A549 (cell line): Measurements from ENCODE around the gene VAT1L. TPM values are rescaled to one million over a fixed set of nuclear protein-coding genes. Genes with fewer than 3 reads are reported as not detected.

ENCODE experiments used
- ATAC-seq, 2 experiments: fragments of 200-7000 bp in 1 of 2; fragments of >200 bp in 1 of 2; cut with Nextera tagmentation in 1 of 2; cut with Tn5 transposase in 1 of 2; 3 replicates each; pipeline versions ENCODE4 v1.8.0 to v1.9.1; 2018 to 2020; ENCODE audit warnings: mild to moderate bottlenecking in 1 of 2, moderate library complexity in 1 of 2
- CTCF ChIA-PET: fragments of 300-600 bp; sonication (Branson Sonifier 250); formaldehyde crosslinking; extraction: SDS; loops from one replicate; lab custom pipeline; 2021; ENCODE audit warnings: antibody characterized with exemption, inconsistent platforms; lab: Yijun Ruan, JAX
- POLR2A ChIA-PET: fragments of 350-600 bp; formaldehyde crosslinking; extraction: SDS; loops from one replicate; lab custom pipeline; 2021; ENCODE audit warnings: antibody characterized with exemption, inconsistent platforms; lab: Yijun Ruan, JAX
- DNase-seq, 2 experiments: peaks; one replicate each; pipeline versions ENCODE4 v3.0.0 to v3.0.0-alpha.2; 2011 to 2016; ENCODE audit warnings: low read depth in 1 of 2, low spot score in 1 of 2
- FAIRE-seq: peaks from 2 replicates; lab custom pipeline; 2011; peaks lifted over from hg19 to GRCh38; lab: Jason Lieb, UNC
- H3K27ac ChIP-seq, 2 experiments: fragments of >200 bp; sonication (Bioruptor Twin); formaldehyde crosslinking; 3 replicates each; pipeline ENCODE4 v1.5.1; 2016 to 2017
- H3K4me1 ChIP-seq: fragments of >200 bp; sonication (Bioruptor Twin); formaldehyde crosslinking; 3 replicates; pipeline ENCODE4 v1.6.1; 2016
- H3K4me2 ChIP-seq: fragments of >200 bp; sonication (Bioruptor Twin); formaldehyde crosslinking; 3 replicates; pipeline ENCODE4 v1.6.1; 2016
- H3K4me3 ChIP-seq: fragments of >200 bp; sonication (Bioruptor Twin); formaldehyde crosslinking; 3 replicates; pipeline ENCODE4 v1.5.1; 2016
- H3K9me3 ChIP-seq: fragments of >200 bp; sonication (Bioruptor Twin); formaldehyde crosslinking; 3 replicates; pipeline ENCODE4 v1.6.1; 2016
- CHD4 ChIP-seq: fragments of 200-600 bp; sonication (generic); IDR thresholded peaks from 2 replicates; pipeline ENCODE4 v1.6.1; 2016; ENCODE audit warnings: antibody characterized with exemption, mild to moderate bottlenecking, borderline replicate concordance
- EHF ChIP-seq: fragments of 250-450 bp; sonication (Bioruptor Pico); IDR thresholded peaks from 2 replicates; pipeline ENCODE4 v1.5.0; 2020; ENCODE audit warnings: mild to moderate bottlenecking
- GATA3 ChIP-seq: IDR thresholded peaks from 2 replicates; pipeline ENCODE4 v1.6.1; 2012; ENCODE audit warnings: borderline replicate concordance
- HDAC2 ChIP-seq: fragments of 200-600 bp; sonication (generic); IDR thresholded peaks from 2 replicates; pipeline ENCODE4 v1.6.1; 2016
- HEYL ChIP-seq: fragments of 250-450 bp; sonication (Bioruptor Pico); IDR thresholded peaks from 2 replicates; pipeline ENCODE4 v1.8.0; 2021; ENCODE audit warnings: mild to moderate bottlenecking, moderate library complexity
- HOXB5 ChIP-seq: fragments of 250-450 bp; sonication (Bioruptor Pico); IDR thresholded peaks from 2 replicates; pipeline ENCODE4 v1.5.0; 2020; ENCODE audit warnings: mild to moderate bottlenecking, moderate library complexity
- JUNB ChIP-seq: fragments of >200 bp; sonication (Bioruptor Twin); formaldehyde crosslinking; IDR thresholded peaks from 2 replicates; pipeline ENCODE4 v1.6.1; 2016
- KDM1A ChIP-seq: fragments of 200-600 bp; sonication (generic); IDR thresholded peaks from 2 replicates; pipeline ENCODE4 v1.6.1; 2016; ENCODE audit warnings: low read depth, mild to moderate bottlenecking
- NFE2L2 ChIP-seq: fragments of 150-350 bp; conservative IDR thresholded peaks from 2 replicates; pipeline ENCODE4 v1.6.1; 2014; ENCODE audit warnings: low read length
- RAD21 ChIP-seq, 2 experiments: fragments of >200 bp in 1 of 2; sonication (Bioruptor Twin) in 1 of 2; formaldehyde crosslinking in 1 of 2; IDR thresholded peaks in 1 of 2; conservative IDR thresholded peaks in 1 of 2; 2 replicates in 1 of 2; 3 replicates in 1 of 2; pipeline ENCODE4 v1.6.1; 2012 to 2018; ENCODE audit warnings: inconsistent platforms in 1 of 2
- RARB ChIP-seq: fragments of 250-450 bp; sonication (Bioruptor Pico); IDR thresholded peaks from 2 replicates; pipeline ENCODE4 v1.8.0; 2021; ENCODE audit warnings: mild to moderate bottlenecking, moderate library complexity
- SREBF2 ChIP-seq: fragments of 450-650 bp; IDR thresholded peaks from 2 replicates; pipeline ENCODE4 v1.6.1; 2014; ENCODE audit warnings: mild to moderate bottlenecking, moderate library complexity
- TFCP2L1 ChIP-seq: fragments of 250-450 bp; sonication (Bioruptor Pico); IDR thresholded peaks from 2 replicates; pipeline ENCODE4 v1.5.0; 2021; ENCODE audit warnings: mild to moderate bottlenecking
- ZFP36 ChIP-seq: fragments of 450-650 bp; IDR thresholded peaks from 2 replicates; pipeline ENCODE4 v1.6.1; 2014; ENCODE audit warnings: borderline replicate concordance; ENCODE audit not compliant: partially characterized antibody
- ZNF302 ChIP-seq: fragments of 250-450 bp; sonication (Bioruptor Pico); IDR thresholded peaks from 2 replicates; pipeline ENCODE4 v1.9.0; 2021; ENCODE audit warnings: inconsistent platforms, mild to moderate bottlenecking, moderate library complexity
- WGBS: methylation state at CpG from one replicate; pipeline ENCODE4 v1.1.6; 2017; ENCODE audit errors: missing lambda C conversion rate; 5-methylcytosine and 5-hydroxymethylcytosine counted together
- polyA plus RNA-seq, 4 experiments: library from polyadenylated mRNA; depleted of rRNA in 3 of 4; stranded (reverse); fragments of >200 nt; fragmentation: RNase III in 1 of 4; extraction: RNeasy Plus Mini Kit Qiagen cat#74134 plus additional on column Dnase treatment in 1 of 4; gene quantifications; 2 replicates in 3 of 4; 3 replicates in 1 of 4; pipeline ENCODE4 v1.2.3, GENCODE V29; 2011 to 2017
- TF ChIP-seq, protein P1 (sequence below): fragments of 150-350 bp; IDR thresholded peaks from 2 replicates; pipeline ENCODE4 v1.6.1; 2014; ENCODE audit warnings: low read depth, mild to moderate bottlenecking, low read length
- TF ChIP-seq, protein P2 (sequence below): fragments of 250-450 bp; sonication (Bioruptor Pico); IDR thresholded peaks from 2 replicates; pipeline ENCODE4 v1.5.0; 2020; ENCODE audit warnings: low read depth, mild to moderate bottlenecking, moderate library complexity
- TF ChIP-seq, protein P3 (sequence below): IDR thresholded peaks from 2 replicates; pipeline ENCODE4 v1.6.1; 2012; ENCODE audit warnings: low read depth, borderline replicate concordance
- TF ChIP-seq, protein P4 (sequence below): fragments of 250-450 bp; sonication (Bioruptor Pico); IDR thresholded peaks from 2 replicates; pipeline ENCODE4 v1.5.0; 2021; ENCODE audit warnings: mild to moderate bottlenecking, moderate library complexity, borderline replicate concordance

The VAT1L gene
- polyA plus RNA-seq, 2 of the 4 experiments (the other 2 are of a cell fraction), result not detected

DNA sequence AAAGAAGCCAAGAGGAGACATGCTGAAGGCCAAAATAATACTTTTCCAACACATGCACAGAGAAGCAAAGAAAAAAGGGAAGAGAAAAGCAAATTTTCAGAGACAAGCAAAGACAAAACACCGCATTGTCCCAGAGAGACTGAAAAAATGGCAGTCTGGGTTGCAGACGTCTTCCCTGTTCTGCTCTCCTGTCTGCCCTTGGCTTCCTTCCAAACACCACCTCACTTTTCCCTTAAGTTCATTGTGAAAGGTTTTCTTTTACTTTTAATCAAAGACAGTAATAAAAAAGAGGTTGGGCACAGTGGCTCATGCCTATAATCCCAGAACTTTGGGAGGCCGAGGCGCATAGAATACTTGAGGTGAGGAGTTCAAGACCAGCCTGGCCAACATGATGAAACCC is 21.2 kb upstream of the VAT1L start:
- CTCF ChIA-PET, result interaction anchor here (1.4 kb wide), 1 partner anchor 531 kb away, joined by 3 read pairs; no protein-coding TSS in a partner anchor
- no peak for ATAC-seq

DNA sequence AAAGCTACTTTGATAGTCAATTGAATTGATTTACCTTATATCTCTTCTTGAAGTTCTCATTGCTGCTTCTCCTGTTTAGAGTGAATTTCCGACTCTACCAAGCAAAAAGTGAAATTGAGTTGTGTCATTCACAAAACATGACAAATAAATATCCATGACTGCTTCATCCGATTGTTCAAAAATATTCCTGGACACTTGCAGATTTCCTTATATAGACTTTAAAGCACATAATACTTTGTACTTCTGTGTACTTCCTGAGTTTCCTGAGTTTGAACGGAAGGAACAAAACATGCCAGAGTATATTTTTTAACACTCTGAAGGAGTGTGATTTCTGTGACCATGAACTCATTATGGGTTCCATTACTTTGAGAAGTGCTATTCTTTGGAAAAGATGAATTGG is 20.5 kb upstream of the VAT1L start:
- Histone ChIP-seq H3K9me3 (no peaks in the 10 kb centered on the region), H3K4me1 (no peaks in the 10 kb centered on the region), H3K4me2 (no peak overlapping the region), H3K4me3 (no peak overlapping the region), H3K27ac (no peak overlapping the region)
- CTCF ChIA-PET, result interaction anchor here (1.4 kb wide), 1 partner anchor 531 kb away, joined by 3 read pairs; no protein-coding TSS in a partner anchor
- no peak for FAIRE-seq
- ATAC-seq, result no peak
- POLR2A ChIA-PET, result no interaction called here
- 78% methylated on average over 3 of the region's 3 CpGs for WGBS
- DNase-seq, result no peak
- TF ChIP-seq GATA3, result no peak
- TF ChIP-seq TFCP2L1, result no peak
- no peak for TF ChIP-seq SREBF2
- no peak for TF ChIP-seq KDM1A
- TF ChIP-seq HEYL, result no peak

More for the DNA sequence above, 21.2 kb upstream of the VAT1L start:
- POLR2A ChIA-PET, result no interaction called here
- Histone ChIP-seq H3K4me2 (no peak overlapping the region), H3K9me3 (no peaks in the 10 kb centered on the region), H3K4me1 (no peaks in the 10 kb centered on the region), H3K4me3 (no peak overlapping the region), H3K27ac (no peak overlapping the region)
- TF ChIP-seq ZNF302 (CRISPR knock-in tag), result no peak
- no peak for TF ChIP-seq SREBF2
- TF ChIP-seq RARB (CRISPR knock-in tag), result no peak
- TF ChIP-seq JUNB, result no peak
- TF ChIP-seq, protein P1, sequence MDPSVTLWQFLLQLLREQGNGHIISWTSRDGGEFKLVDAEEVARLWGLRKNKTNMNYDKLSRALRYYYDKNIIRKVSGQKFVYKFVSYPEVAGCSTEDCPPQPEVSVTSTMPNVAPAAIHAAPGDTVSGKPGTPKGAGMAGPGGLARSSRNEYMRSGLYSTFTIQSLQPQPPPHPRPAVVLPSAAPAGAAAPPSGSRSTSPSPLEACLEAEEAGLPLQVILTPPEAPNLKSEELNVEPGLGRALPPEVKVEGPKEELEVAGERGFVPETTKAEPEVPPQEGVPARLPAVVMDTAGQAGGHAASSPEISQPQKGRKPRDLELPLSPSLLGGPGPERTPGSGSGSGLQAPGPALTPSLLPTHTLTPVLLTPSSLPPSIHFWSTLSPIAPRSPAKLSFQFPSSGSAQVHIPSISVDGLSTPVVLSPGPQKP, result no peak
- no peak for FAIRE-seq
- no peak for DNase-seq
- 47% methylated on average over 4 of the region's 4 CpGs for WGBS

DNA sequence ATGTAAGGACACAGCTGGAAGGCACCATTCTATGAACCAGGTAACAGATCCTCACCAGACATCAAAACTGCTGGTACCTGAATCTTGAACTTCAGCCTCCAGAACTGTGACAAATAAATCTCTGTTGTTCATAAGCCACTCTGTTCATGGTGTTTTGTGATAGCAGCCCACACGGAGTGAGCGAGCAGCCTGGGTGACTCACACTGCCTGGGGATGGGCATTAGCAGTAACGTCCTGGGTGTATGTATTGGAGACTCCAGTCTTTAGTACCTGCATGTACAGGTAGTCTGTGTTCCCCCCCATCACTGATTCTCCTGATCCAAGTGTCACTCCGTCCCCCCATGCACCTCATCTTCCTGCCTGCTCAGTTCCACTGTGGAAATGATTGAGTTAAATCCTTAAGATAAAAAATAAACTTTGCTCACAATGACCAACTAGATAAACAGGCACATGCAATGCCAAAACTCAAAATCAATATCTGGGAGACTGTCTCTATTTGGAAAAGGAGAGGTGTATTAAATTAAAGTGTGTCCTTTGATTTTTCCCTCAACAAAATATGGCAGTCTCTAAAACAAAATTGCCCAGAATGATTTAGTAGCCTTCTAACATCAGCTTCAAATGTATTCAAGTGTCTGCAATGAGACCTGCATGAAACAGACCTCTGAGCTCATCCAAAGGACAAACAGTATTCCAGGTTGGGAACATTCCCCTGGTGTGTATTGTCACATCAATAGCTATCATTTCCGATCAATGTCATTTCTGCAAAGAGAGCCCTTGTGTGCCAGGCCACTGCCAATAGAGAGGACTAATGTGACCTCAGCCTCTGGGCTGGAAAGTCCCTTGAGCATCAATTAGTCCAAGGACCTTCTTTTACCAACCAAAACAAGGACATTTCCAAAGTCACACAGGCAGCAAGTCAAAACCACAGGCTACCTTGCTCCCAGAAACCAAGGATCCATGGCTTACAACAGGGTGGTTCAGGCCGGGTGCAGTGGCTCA is 12.2 kb upstream of the VAT1L start:
- no peak for DNase-seq
- no peak for TF ChIP-seq KDM1A
- no peak for TF ChIP-seq HOXB5 (CRISPR knock-in tag)
- TF ChIP-seq TFCP2L1, result no peak
- TF ChIP-seq, protein P2, sequence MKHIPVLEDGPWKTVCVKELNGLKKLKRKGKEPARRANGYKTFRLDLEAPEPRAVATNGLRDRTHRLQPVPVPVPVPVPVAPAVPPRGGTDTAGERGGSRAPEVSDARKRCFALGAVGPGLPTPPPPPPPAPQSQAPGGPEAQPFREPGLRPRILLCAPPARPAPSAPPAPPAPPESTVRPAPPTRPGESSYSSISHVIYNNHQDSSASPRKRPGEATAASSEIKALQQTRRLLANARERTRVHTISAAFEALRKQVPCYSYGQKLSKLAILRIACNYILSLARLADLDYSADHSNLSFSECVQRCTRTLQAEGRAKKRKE (CRISPR knock-in tag), result no peak
- no peak for TF ChIP-seq EHF (CRISPR knock-in tag)
- TF ChIP-seq, protein P3, sequence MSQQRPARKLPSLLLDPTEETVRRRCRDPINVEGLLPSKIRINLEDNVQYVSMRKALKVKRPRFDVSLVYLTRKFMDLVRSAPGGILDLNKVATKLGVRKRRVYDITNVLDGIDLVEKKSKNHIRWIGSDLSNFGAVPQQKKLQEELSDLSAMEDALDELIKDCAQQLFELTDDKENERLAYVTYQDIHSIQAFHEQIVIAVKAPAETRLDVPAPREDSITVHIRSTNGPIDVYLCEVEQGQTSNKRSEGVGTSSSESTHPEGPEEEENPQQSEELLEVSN, result no peak
- no peak for TF ChIP-seq HDAC2
- no peak for TF ChIP-seq ZFP36
- TF ChIP-seq HEYL, result no peak
- TF ChIP-seq RARB (CRISPR knock-in tag), result no peak
- no peak for TF ChIP-seq CHD4
- no peak for TF ChIP-seq RAD21 (conservative IDR thresholded peaks at IDR 0.05 in 1 of 2, IDR thresholded peaks at IDR 0.05 in 1 of 2)
- TF ChIP-seq, protein P4, sequence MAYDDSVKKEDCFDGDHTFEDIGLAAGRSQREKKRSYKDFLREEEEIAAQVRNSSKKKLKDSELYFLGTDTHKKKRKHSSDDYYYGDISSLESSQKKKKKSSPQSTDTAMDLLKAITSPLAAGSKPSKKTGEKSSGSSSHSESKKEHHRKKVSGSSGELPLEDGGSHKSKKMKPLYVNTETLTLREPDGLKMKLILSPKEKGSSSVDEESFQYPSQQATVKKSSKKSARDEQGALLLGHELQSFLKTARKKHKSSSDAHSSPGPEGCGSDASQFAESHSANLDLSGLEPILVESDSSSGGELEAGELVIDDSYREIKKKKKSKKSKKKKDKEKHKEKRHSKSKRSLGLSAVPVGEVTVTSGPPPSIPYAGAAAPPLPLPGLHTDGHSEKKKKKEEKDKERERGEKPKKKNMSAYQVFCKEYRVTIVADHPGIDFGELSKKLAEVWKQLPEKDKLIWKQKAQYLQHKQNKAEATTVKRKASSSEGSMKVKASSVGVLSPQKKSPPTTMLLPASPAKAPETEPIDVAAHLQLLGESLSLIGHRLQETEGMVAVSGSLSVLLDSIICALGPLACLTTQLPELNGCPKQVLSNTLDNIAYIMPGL (CRISPR knock-in tag), result no peak
- no peak for TF ChIP-seq NFE2L2
- WGBS, result 23% methylated on average over 6 of the region's 6 CpGs
- Histone ChIP-seq H3K4me3 (no peak overlapping the region), H3K4me2 (no peak overlapping the region), H3K9me3 (no peaks in the 10 kb centered on the region), H3K4me1 (peaks cover 9% of the 10 kb centered on the region; the same call in 1 of the 3 replicates), H3K27ac (no peak overlapping the region)
- ATAC-seq, result no peak
- no peak for FAIRE-seq
- ChIA-PET CTCF (interaction anchor here (0.9 kb wide), 1 partner anchor 177 kb away, joined by 4 read pairs; no protein-coding TSS in a partner anchor), POLR2A (no interaction called here)
